GM23338 (cell line): Measurements from ENCODE around the gene SLC34A3. TPM values are rescaled to one million over a fixed set of nuclear protein-coding genes. Genes with fewer than 3 reads are reported as not detected.

ENCODE experiments used
- ATAC-seq: fragments of 200-7000 bp; cut with Tn5 transposase; 3 replicates; pipeline ENCODE4 v1.9.1; 2020
- DNase-seq: peaks from one replicate; pipeline ENCODE4 v3.0.0-alpha.2; 2015; ENCODE audit warnings: low spot score
- H2AFZ ChIP-seq: fragments of 200-600 bp; sonication (generic); 2 replicates; pipeline ENCODE4 v1.8.0; 2016; ENCODE audit warnings: antibody characterized with exemption, mild to moderate bottlenecking, moderate library complexity
- H3F3A ChIP-seq: fragments of 200-600 bp; sonication (generic); replicated peaks from 2 replicates; pipeline ENCODE4 v1.8.0; 2017; ENCODE audit warnings: antibody characterized with exemption, mixed run types, low read depth
- H3K27ac ChIP-seq: fragments of 200-600 bp; sonication (generic); 2 replicates; pipeline ENCODE4 v1.6.1; 2016; ENCODE audit warnings: low read depth
- H3K27me3 ChIP-seq: fragments of 200-600 bp; sonication (generic); 2 replicates; pipeline ENCODE4 v1.8.0; 2016; ENCODE audit warnings: mild to moderate bottlenecking, mixed run types, moderate library complexity; ENCODE audit not compliant: insufficient read depth
- H3K36me3 ChIP-seq: fragments of 200-600 bp; sonication (generic); 2 replicates; pipeline ENCODE4 v1.8.0; 2016; ENCODE audit warnings: mild to moderate bottlenecking; ENCODE audit not compliant: insufficient read depth
- H3K4me1 ChIP-seq: fragments of 200-600 bp; sonication (generic); 2 replicates; pipeline ENCODE4 v1.8.0; 2016; ENCODE audit warnings: mild to moderate bottlenecking, moderate library complexity; ENCODE audit not compliant: insufficient read depth
- H3K4me2 ChIP-seq: fragments of 200-600 bp; sonication (generic); 2 replicates; pipeline ENCODE4 v1.7.1; 2017; ENCODE audit warnings: mixed run types
- H3K4me3 ChIP-seq: fragments of 200-600 bp; sonication (generic); 2 replicates; pipeline ENCODE4 v1.6.1; 2016; ENCODE audit warnings: mixed run types
- H3K79me2 ChIP-seq: fragments of 200-600 bp; sonication (generic); replicated peaks from 2 replicates; pipeline ENCODE4 v1.8.0; 2017; ENCODE audit warnings: mild to moderate bottlenecking; ENCODE audit not compliant: insufficient read depth
- H3K9me2 ChIP-seq: fragments of 200-600 bp; sonication (generic); 2 replicates; pipeline ENCODE4 v1.8.0; 2017; ENCODE audit not compliant: insufficient read depth
- H4K20me1 ChIP-seq: fragments of 200-600 bp; sonication (generic); replicated peaks from 2 replicates; pipeline ENCODE4 v1.8.0; 2017; ENCODE audit warnings: mild to moderate bottlenecking; ENCODE audit not compliant: insufficient read depth
- H3K27ac Mint-ChIP-seq: 2 replicates; pipeline ENCODE4 v1.8.0; 2020; ENCODE audit warnings: inconsistent platforms, mild to moderate bottlenecking, moderate library complexity, mixed read lengths
- H3K27me3 Mint-ChIP-seq: 3 replicates; pipeline ENCODE4 v1.8.0; 2022; ENCODE audit warnings: low read depth, mild to moderate bottlenecking, moderate library complexity, mixed read lengths, inconsistent platforms; ENCODE audit not compliant: insufficient read depth, poor library complexity
- H3K36me3 Mint-ChIP-seq: 3 replicates; pipeline ENCODE4 v1.8.0; 2021; ENCODE audit warnings: low read depth, mild to moderate bottlenecking, inconsistent platforms, moderate library complexity, mixed read lengths
- H3K4me1 Mint-ChIP-seq: 3 replicates; pipeline ENCODE4 v1.8.0; 2020; ENCODE audit warnings: mild to moderate bottlenecking, inconsistent platforms, mixed read lengths
- H3K4me3 Mint-ChIP-seq: 3 replicates; pipeline ENCODE4 v1.8.0; 2021; ENCODE audit warnings: moderate library complexity, mild to moderate bottlenecking, inconsistent platforms, mixed read lengths
- H3K9me3 Mint-ChIP-seq: 3 replicates; pipeline ENCODE4 v1.8.0; 2020; ENCODE audit warnings: moderate library complexity, mild to moderate bottlenecking, inconsistent platforms, mixed read lengths
- EZH2 ChIP-seq: fragments of 200-600 bp; sonication (generic); IDR thresholded peaks from one replicate; pipeline ENCODE4 v1.8.0; 2017; ENCODE audit warnings: antibody characterized with exemption, mild to moderate bottlenecking, low read depth; ENCODE audit not compliant: unreplicated experiment
- EZH2phosphoT487 ChIP-seq: fragments of 200-600 bp; sonication (generic); IDR thresholded peaks from one replicate; pipeline ENCODE4 v1.8.1; 2018; ENCODE audit warnings: antibody characterized with exemption; ENCODE audit not compliant: unreplicated experiment
- JUNB ChIP-seq: IDR thresholded peaks from one replicate; pipeline ENCODE4 v1.6.1; 2016; ENCODE audit warnings: antibody characterized with exemption; ENCODE audit not compliant: unreplicated experiment
- NANOG ChIP-seq: IDR thresholded peaks from 2 replicates; pipeline ENCODE4 v1.6.1; 2016; ENCODE audit warnings: antibody characterized with exemption, borderline replicate concordance
- ZNF114 ChIP-seq: fragments of 250-450 bp; sonication (Bioruptor Pico); IDR thresholded peaks from 2 replicates; pipeline ENCODE4 v1.5.0; 2020; ENCODE audit warnings: mild to moderate bottlenecking, moderate library complexity
- ZNF331 ChIP-seq: fragments of 250-450 bp; sonication (Bioruptor Pico); IDR thresholded peaks from 2 replicates; pipeline ENCODE4 v1.5.0; 2020; ENCODE audit warnings: low read depth, mild to moderate bottlenecking, moderate library complexity
- polyA plus RNA-seq: library from polyadenylated mRNA; unstranded; fragments of >200 nt; fragmentation: Nextera tagmentation; extraction: Ambion mirVana; gene quantifications from 2 replicates; pipeline ENCODE4 v1.2.1, GENCODE V29; 2016
- total RNA-seq: library from RNA; depleted of rRNA; stranded (reverse); fragments of >200 nt; shearing (Covaris generic); gene quantifications from 2 replicates; pipeline ENCODE4 v1.2.3, GENCODE V29; 2014
- TF ChIP-seq, protein P1 (sequence below): IDR thresholded peaks from 2 replicates; pipeline ENCODE4 v1.6.1; 2016; ENCODE audit warnings: antibody characterized with exemption
- TF ChIP-seq, protein P2 (sequence below): IDR thresholded peaks from one replicate; pipeline ENCODE4 v1.6.1; 2018; ENCODE audit warnings: antibody characterized with exemption; ENCODE audit not compliant: unreplicated experiment
- TF ChIP-seq, protein P3 (sequence below), 2 experiments: fragments of 200-600 bp in 1 of 2; sonication (generic) in 1 of 2; conservative IDR thresholded peaks; 2 replicates each; pipeline versions ENCODE4 v1.5.1 to v1.6.1; 2016 to 2017; ENCODE audit warnings: antibody characterized with exemption in 2 of 2, low read depth in 2 of 2, mild to moderate bottlenecking in 2 of 2, moderate library complexity in 1 of 2

Gene SLC34A3
- total and polyA plus RNA-seq, 2 experiments from 2014 or later, result not detected

DNA sequence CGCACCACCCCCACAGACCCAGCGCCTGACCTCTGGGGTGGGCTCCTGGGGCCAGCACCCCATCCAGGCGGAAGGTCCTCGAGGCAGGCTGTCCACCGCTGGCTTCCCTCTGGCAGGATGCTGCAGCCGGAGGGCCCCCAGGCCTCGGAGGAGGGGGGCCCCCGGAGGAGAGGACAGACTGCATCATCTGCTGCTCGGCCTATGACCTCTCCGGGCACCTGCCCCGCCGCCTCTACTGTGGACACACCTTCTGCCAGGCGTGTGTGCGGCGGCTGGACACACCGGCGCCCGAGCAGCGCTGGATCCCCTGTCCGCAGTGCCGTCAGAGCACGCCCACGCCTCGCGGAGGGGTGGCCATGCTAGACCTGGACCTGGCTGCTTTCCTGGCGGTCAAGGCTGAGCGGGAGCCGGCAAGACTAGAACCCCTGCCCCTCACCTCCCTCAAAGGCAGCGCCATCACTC is 2.2 kb upstream of the SLC34A3 start (continued):
- TF ChIP-seq EZH2phosphoT487, result no peak
- no peak for TF ChIP-seq JUNB
- TF ChIP-seq, protein P1, sequence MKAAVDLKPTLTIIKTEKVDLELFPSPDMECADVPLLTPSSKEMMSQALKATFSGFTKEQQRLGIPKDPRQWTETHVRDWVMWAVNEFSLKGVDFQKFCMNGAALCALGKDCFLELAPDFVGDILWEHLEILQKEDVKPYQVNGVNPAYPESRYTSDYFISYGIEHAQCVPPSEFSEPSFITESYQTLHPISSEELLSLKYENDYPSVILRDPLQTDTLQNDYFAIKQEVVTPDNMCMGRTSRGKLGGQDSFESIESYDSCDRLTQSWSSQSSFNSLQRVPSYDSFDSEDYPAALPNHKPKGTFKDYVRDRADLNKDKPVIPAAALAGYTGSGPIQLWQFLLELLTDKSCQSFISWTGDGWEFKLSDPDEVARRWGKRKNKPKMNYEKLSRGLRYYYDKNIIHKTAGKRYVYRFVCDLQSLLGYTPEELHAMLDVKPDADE, result no peak
- TF ChIP-seq ZNF114 (CRISPR knock-in tag), result no peak
- no peak for TF ChIP-seq EZH2

DNA sequence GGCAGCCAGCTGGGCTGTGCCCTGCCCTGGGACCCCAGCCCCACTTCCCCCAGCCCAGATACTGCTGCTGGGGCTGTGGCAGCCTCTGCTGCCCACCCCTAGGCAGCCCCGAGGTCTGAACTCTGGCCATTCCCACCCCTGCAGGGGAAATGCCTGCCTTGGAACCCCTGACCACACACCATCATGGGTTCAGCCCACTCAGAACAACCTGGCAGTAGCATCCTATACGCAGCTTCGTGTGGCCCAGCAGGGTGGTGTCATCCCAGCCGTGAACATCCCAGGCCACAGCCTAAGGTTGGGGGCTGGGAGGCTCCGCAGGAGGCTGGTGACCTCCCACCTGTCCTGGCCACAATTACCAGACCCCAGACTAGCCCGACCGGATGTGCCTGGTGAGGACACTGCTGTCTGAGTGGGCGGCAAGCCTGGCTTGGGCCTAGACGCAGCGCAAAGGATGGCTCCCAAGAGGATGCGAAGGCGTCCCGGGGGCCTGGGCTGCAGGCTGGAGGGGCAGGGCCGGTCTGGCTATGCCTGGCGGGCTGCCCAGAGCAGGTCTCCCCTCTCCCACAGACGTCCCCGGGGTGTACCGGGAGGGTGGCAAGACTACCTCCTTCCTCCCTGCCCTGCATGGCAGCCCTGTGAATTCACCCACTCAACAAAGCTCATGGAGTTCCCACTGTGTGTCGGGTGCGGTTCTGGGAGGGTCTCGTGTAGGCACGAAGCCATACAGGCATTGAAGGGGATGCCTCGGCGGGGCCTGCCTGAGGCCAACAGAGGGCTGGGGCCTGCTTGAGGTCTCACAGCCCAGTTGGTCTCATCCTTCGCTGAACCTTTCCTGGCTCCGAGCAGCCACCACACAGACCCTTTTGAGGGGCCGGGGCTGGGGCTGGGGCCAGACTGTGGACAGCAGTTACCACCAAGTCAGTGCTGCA is 1.5 kb upstream of the SLC34A3 start:
- 0 out of 2 replicates have a peak, but pooled peaks cover 1% of the 10 kb centered on the region for H3F3A ChIP-seq
- H2AFZ ChIP-seq, result no peak overlapping the region
- H3K4me3 Mint-ChIP-seq, result no peak overlapping the region

More for the DNA sequence above, 1.5 kb upstream of the SLC34A3 start:
- Histone ChIP-seq H3K9me2 (no peaks in the 10 kb centered on the region), H3K4me3 (no peak overlapping the region), H3K4me2 (no peak overlapping the region), H3K27me3 (no peaks in the 10 kb centered on the region), H3K27ac (no peak overlapping the region), H4K20me1 (no peaks in the 10 kb centered on the region), H3K4me1 (no peaks in the 10 kb centered on the region; the same call in 1 of the 2 replicates), H3K79me2 (no peaks in the 10 kb centered on the region), H3K36me3 (no peaks in the 10 kb centered on the region)
- peaks cover 3% of the 10 kb centered on the region for H3K27me3 Mint-ChIP-seq
- H3K27ac Mint-ChIP-seq, result no peak overlapping the region
- DNase-seq (no peak), ATAC-seq (no peak)
- peaks cover 2% of the 10 kb centered on the region; the same call in 2 of the 3 replicates for H3K4me1 Mint-ChIP-seq
- no peak for TF ChIP-seq NANOG
- no peak for TF ChIP-seq ZNF331 (CRISPR knock-in tag)
- TF ChIP-seq, protein P2, sequence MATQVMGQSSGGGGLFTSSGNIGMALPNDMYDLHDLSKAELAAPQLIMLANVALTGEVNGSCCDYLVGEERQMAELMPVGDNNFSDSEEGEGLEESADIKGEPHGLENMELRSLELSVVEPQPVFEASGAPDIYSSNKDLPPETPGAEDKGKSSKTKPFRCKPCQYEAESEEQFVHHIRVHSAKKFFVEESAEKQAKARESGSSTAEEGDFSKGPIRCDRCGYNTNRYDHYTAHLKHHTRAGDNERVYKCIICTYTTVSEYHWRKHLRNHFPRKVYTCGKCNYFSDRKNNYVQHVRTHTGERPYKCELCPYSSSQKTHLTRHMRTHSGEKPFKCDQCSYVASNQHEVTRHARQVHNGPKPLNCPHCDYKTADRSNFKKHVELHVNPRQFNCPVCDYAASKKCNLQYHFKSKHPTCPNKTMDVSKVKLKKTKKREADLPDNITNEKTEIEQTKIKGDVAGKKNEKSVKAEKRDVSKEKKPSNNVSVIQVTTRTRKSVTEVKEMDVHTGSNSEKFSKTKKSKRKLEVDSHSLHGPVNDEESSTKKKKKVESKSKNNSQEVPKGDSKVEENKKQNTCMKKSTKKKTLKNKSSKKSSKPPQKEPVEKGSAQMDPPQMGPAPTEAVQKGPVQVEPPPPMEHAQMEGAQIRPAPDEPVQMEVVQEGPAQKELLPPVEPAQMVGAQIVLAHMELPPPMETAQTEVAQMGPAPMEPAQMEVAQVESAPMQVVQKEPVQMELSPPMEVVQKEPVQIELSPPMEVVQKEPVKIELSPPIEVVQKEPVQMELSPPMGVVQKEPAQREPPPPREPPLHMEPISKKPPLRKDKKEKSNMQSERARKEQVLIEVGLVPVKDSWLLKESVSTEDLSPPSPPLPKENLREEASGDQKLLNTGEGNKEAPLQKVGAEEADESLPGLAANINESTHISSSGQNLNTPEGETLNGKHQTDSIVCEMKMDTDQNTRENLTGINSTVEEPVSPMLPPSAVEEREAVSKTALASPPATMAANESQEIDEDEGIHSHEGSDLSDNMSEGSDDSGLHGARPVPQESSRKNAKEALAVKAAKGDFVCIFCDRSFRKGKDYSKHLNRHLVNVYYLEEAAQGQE, result no peak
- no peak for TF ChIP-seq EZH2
- TF ChIP-seq, protein P3, sequence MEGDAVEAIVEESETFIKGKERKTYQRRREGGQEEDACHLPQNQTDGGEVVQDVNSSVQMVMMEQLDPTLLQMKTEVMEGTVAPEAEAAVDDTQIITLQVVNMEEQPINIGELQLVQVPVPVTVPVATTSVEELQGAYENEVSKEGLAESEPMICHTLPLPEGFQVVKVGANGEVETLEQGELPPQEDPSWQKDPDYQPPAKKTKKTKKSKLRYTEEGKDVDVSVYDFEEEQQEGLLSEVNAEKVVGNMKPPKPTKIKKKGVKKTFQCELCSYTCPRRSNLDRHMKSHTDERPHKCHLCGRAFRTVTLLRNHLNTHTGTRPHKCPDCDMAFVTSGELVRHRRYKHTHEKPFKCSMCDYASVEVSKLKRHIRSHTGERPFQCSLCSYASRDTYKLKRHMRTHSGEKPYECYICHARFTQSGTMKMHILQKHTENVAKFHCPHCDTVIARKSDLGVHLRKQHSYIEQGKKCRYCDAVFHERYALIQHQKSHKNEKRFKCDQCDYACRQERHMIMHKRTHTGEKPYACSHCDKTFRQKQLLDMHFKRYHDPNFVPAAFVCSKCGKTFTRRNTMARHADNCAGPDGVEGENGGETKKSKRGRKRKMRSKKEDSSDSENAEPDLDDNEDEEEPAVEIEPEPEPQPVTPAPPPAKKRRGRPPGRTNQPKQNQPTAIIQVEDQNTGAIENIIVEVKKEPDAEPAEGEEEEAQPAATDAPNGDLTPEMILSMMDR (conservative IDR thresholded peaks at IDR 0.05; ENCODE audit: low read depth in 2 of 2), result no peak
- TF ChIP-seq ZNF114 (CRISPR knock-in tag), result no peak
- H3K9me3 Mint-ChIP-seq, result no peaks in the 10 kb centered on the region
- no peaks in the 10 kb centered on the region for H3K36me3 Mint-ChIP-seq
